ENCODE data around the gene TRIM8.

TRIM8 gene

DNA sequence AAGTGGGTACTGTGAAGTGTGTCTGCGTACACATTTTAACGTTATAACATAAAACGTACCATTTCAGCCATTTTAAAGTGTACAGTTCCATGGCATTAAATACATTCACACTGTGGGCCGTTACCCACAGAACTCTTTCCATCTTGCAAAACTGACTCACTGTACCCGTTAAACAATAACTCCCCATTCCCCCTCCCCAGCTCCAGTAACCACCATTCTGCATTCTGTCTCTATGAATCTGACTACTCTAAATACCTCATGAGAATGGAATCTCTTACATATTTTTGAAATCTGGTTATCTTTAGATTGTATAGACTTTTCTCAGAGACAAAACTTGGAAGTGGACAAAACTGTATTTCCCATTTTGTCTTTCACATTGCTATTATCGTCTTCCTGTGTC, 60.6 kb downstream of the TRIM8 start:
- DNase-seq, result no peak

DNA sequence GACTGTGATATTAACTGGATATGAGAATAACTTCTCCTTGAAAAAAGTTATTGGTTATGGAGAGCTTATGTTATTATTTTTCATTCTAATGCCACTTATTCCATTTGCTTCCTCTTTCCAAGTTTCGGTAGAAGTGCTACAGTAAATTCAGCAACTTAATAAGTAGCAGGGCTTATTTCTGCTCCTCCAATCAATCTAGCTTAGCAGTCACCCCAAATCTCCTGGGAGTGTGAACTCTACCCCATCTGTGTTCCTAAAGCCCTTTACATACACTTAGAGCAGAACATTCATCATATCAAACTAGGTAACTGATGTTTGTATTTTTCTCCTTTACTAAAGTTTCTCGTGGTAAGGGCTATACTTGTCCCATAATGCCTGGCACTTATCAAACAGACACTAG, 61.3 kb downstream of the TRIM8 start:
- DNase-seq, result no peak

Data from GDM1 (cell line).